HT1080 (cell line): ENCODE results near the gene SLC25A25. TPM values are rescaled to one million over a fixed set of nuclear protein-coding genes. Genes with fewer than 3 reads are reported as not detected.

Experiments
- DNase-seq: peaks from one replicate; pipeline ENCODE4 v3.0.0-alpha.2; 2015; ENCODE audit warnings: low read depth
- total RNA-seq: library from RNA; depleted of rRNA; stranded (reverse); fragments of >200 nt; shearing (Covaris generic); gene quantifications from 2 replicates; pipeline ENCODE4 v1.2.3, GENCODE V29; 2014

The SLC25A25 gene
- total RNA-seq, 1 experiment from 2014 or later, result 15.1 TPM

GRCh38 chr9:128096616-128097536 lies 28.8 kb downstream of the SLC25A25 start:
- DNase-seq, result no peak

GRCh38 chr9:128097543-128098296 lies 29.7 kb downstream of the SLC25A25 start:
- no peak for DNase-seq

GRCh38 chr9:128098297-128099230 lies 30.5 kb downstream of the SLC25A25 start:
- DNase-seq, result peak; percentile 95

GRCh38 chr9:128099231-128099931 lies 31.3 kb downstream of the SLC25A25 start:
- DNase-seq, result no peak

GRCh38 chr9:128099932-128100491 lies 32.0 kb downstream of the SLC25A25 start:
- no peak for DNase-seq

- no peak for DNase-seq
These were observed 32.5 kb downstream of the SLC25A25 start for GRCh38 chr9:128100581-128100980.

- no peak for DNase-seq
These were observed 33.2 kb downstream of the SLC25A25 start for GRCh38 chr9:128101231-128101661.

GRCh38 chr9:128101690-128102089 lies 33.7 kb downstream of the SLC25A25 start:
- DNase-seq, result no peak

GRCh38 chr9:128102196-128102595 lies 34.2 kb downstream of the SLC25A25 start:
- DNase-seq, result no peak

- no peak for DNase-seq
These were observed 35.0 kb downstream of the SLC25A25 start for GRCh38 chr9:128102861-128103588.

GRCh38 chr9:128103589-128103962 lies 35.5 kb downstream of the SLC25A25 start:
- no peak for DNase-seq

GRCh38 chr9:128104171-128104618 lies 36.2 kb downstream of the SLC25A25 start:
- DNase-seq, result no peak

- no peak for DNase-seq
These were observed 37.6 kb downstream of the SLC25A25 start for GRCh38 chr9:128105538-128106175.

GRCh38 chr9:128106181-128106939 lies 38.3 kb downstream of the SLC25A25 start:
- DNase-seq, result no peak

- no peak for DNase-seq
These were observed 39.0 kb downstream of the SLC25A25 start for GRCh38 chr9:128106940-128107467.

GRCh38 chr9:128107468-128108268 lies 39.6 kb downstream of the SLC25A25 start:
- no peak for DNase-seq
